Uterus (tissue), 2 donors: ENCODE data around the gene ANKRD2.

ENCODE experiments used
- CTCF ChIP-seq, 4 experiments: fragments of 200-600 bp in 2 of 4; fragments of 450-650 bp in 2 of 4; sonication (generic) in 2 of 4; IDR thresholded peaks; one replicate each; pipeline ENCODE4 v1.5.1; 2016 to 2019; ENCODE audit warnings: antibody characterized with exemption in 4 of 4, mild to moderate bottlenecking in 2 of 4, moderate library complexity in 1 of 4
- POLR2A ChIP-seq, 2 donors: fragments of 450-650 bp; IDR thresholded peaks; one replicate each; pipeline ENCODE4 v1.6.1; 2016; ENCODE audit warnings: antibody characterized with exemption in 2 of 2, mild to moderate bottlenecking in 1 of 2, moderate library complexity in 1 of 2

GRCh38 chr10:97574374-97575126 is 2.0 kb downstream of the ANKRD2 start:
- TF ChIP-seq CTCF (IDR thresholded peaks at IDR 0.05) (no peak), POLR2A (IDR thresholded peaks at IDR 0.05) (no peak)
